ENCODE results near the gene GLRB. TPM values are rescaled to one million over a fixed set of nuclear protein-coding genes. Genes with fewer than 3 reads are reported as not detected.

Gene GLRB
- total and polyA plus RNA-seq, 12 donors, result 3.3 to 23.3 (median 13.1) TPM

- Histone ChIP-seq H3K27me3 (no peaks in the 10 kb centered on the region), H3K36me3 (no peaks in the 10 kb centered on the region), H3K27ac (no peak overlapping the region), H3K4me1 (no peaks in the 10 kb centered on the region), H3K9me3 (no peaks in the 10 kb centered on the region), H3K4me3 (no peak overlapping the region)
- DNase-seq, result no peak
- WGBS, 2 donors, result 19% methylated on average over 2 of the region's 2 CpGs
- TF ChIP-seq CTCF (IDR thresholded peaks at IDR 0.05), result peak; percentile 39 to 82 (median 72)
- intact Hi-C loops (cut with DNase I), result loop anchor here in 9 of 10 donors (2.0 to 10.0 kb wide), 8 partner anchors 61 to 573 kb away; partner anchors contain the start of gene PDGFC (in 4 of the 9)
- ATAC-seq, result peak in 6 of 8 donors; percentile 56 to 85 (median 72)
Observed at GRCh38 chr4:157045507-157046127, 30.3 kb upstream of the GLRB start.

DNA sequence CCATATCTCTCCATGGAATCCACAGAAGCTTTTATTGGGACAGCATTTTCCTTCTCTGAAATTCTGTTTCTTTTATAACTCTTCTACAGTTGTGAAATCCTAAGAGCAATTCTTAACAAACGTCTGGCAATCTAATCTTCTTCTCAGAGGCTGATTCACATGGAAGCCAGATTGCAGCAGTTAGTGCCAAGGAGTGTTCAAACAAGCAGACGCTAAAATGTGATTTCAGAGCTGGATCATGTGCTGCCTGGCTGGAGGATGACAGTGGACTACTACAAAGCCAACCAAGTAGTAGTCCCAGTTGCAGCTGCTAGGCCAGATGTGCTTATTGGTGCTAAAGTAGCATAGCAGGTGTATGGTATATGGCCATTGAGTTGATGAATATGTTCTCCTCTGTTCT lies 27.7 kb upstream of the GLRB start:
- Histone ChIP-seq H3K36me3 (no peaks in the 10 kb centered on the region), H3K9me3 (no peaks in the 10 kb centered on the region), H3K27me3 (no peaks in the 10 kb centered on the region), H3K4me1 (no peaks in the 10 kb centered on the region), H3K27ac (no peak overlapping the region), H3K4me3 (no peak overlapping the region)
- TF ChIP-seq CTCF (IDR thresholded peaks at IDR 0.05), result no peak
- 8 to 20% methylated on average over 2 of the region's 2 CpGs for WGBS, 2 donors
- intact Hi-C loops (cut with DNase I), result loop anchor here in 9 of 10 donors (5.0 to 10.0 kb wide), 7 partner anchors 63 to 576 kb away; partner anchors contain the start of gene PDGFC (in 4 of the 9)
- ATAC-seq (peak in 5 of 8 donors; percentile 49 to 74 (median 63)), DNase-seq (no peak)

- DNase-seq, result no peak
- no peak for TF ChIP-seq CTCF (IDR thresholded peaks at IDR 0.05)
- intact Hi-C loops (cut with DNase I), result no loop called here
Observed at GRCh38 chr4:157050561-157050960, 25.4 kb upstream of the GLRB start.

DNA sequence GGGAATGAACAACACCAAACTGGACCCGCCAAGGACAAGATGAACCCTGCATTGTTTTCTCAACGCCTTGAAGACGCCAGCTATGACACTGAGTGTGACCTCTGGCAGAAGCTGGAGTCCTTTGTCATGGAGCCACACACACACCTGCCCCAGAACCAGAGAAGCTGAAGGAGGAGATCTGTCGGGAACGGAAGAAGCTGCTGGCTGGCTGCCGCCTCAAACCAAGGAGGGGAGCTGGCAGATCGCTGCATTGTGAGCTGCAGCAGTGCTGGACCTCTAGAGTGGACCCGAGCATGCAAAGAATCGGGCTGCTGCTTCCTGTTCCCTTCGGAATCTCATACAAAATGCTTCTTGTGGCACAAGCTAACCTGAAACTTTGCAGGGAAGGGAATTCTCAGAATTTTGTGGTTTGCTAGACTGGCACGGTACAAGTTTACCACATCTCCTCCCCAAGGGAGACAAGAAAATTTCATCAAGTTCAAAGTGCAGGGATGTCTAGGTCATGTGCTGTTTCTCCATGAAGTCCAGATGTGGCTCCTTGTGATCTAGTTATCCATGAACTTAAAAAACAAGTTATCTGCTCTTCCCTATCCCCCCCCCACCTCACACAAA lies 23.4 kb upstream of the GLRB start:
- no peak for TF ChIP-seq CTCF (IDR thresholded peaks at IDR 0.05)
- ATAC-seq, result no peak
- DNase-seq, result no peak
- no peaks in the 10 kb centered on the region for H3K36me3 ChIP-seq
- intact Hi-C loops (cut with DNase I), result no loop called here
- no peaks in the 10 kb centered on the region for H3K9me3 ChIP-seq
- H3K4me1 ChIP-seq, result no peaks in the 10 kb centered on the region
- 82 to 89% methylated on average over 11 of the region's 11 CpGs for WGBS, 2 donors
- H3K27ac ChIP-seq, result no peak overlapping the region
- H3K4me3 ChIP-seq, result no peak overlapping the region
- H3K27me3 ChIP-seq, result no peaks in the 10 kb centered on the region

More at GRCh38 chr4:157050561-157050960, 25.4 kb upstream of the GLRB start:
- H3K4me3 ChIP-seq, result no peak overlapping the region
- no peaks in the 10 kb centered on the region for H3K27me3 ChIP-seq
- H3K27ac ChIP-seq, result no peak overlapping the region
- H3K4me1 ChIP-seq, result no peaks in the 10 kb centered on the region
- H3K9me3 ChIP-seq, result no peaks in the 10 kb centered on the region
- no peak for ATAC-seq
- 86 to 87% methylated on average over 4 of the region's 4 CpGs for WGBS, 2 donors
- H3K36me3 ChIP-seq, result no peaks in the 10 kb centered on the region

All from heart right ventricle (tissue), 16 donors.